Measurements from ENCODE around the gene PPP4R2.

PPP4R2 gene

GRCh38 chr3:73108750-73109149 is 112.1 kb downstream of the PPP4R2 start:
- Mint-ChIP-seq H3K4me1 (ENCODE audit: low read depth) (no peaks in the 10 kb centered on the region), H3K27ac (no peak overlapping the region), H3K36me3 (ENCODE audit: low read depth) (no peaks in the 10 kb centered on the region), H3K27me3 (ENCODE audit: low read depth) (no peaks in the 10 kb centered on the region), H3K9me3 (no peaks in the 10 kb centered on the region), H3K4me3 (no peak overlapping the region)
- no peak for DNase-seq (ENCODE audit: low spot score)

- Mint-ChIP-seq H3K27me3 (ENCODE audit: low read depth) (no peaks in the 10 kb centered on the region), H3K36me3 (ENCODE audit: low read depth) (no peaks in the 10 kb centered on the region), H3K4me1 (ENCODE audit: low read depth) (no peaks in the 10 kb centered on the region)
Observed at GRCh38 chr3:73110530-73110929, 113.9 kb downstream of the PPP4R2 start.

GRCh38 chr3:73114711-73115110 is 118.1 kb downstream of the PPP4R2 start:
- Mint-ChIP-seq H3K4me1 (ENCODE audit: low read depth) (no peaks in the 10 kb centered on the region), H3K36me3 (ENCODE audit: low read depth) (no peaks in the 10 kb centered on the region), H3K9me3 (no peaks in the 10 kb centered on the region), H3K27me3 (ENCODE audit: low read depth) (no peaks in the 10 kb centered on the region), H3K27ac (no peak overlapping the region), H3K4me3 (no peak overlapping the region)
- DNase-seq (ENCODE audit: low spot score), result no peak

More at GRCh38 chr3:73110530-73110929, 113.9 kb downstream of the PPP4R2 start:
- no peaks in the 10 kb centered on the region for H3K9me3 Mint-ChIP-seq
- H3K4me3 Mint-ChIP-seq, result no peak overlapping the region
- no peak for DNase-seq (ENCODE audit: low spot score)
- no peak overlapping the region for H3K27ac Mint-ChIP-seq

GRCh38 chr3:73115806-73116205 is 119.2 kb downstream of the PPP4R2 start:
- no peaks in the 10 kb centered on the region for H3K4me1 Mint-ChIP-seq (ENCODE audit: low read depth)
- H3K4me3 Mint-ChIP-seq, result no peak overlapping the region

More at GRCh38 chr3:73115806-73116205, 119.2 kb downstream of the PPP4R2 start:
- Mint-ChIP-seq H3K27ac (no peak overlapping the region), H3K27me3 (ENCODE audit: low read depth) (no peaks in the 10 kb centered on the region), H3K9me3 (no peaks in the 10 kb centered on the region), H3K36me3 (ENCODE audit: low read depth) (no peaks in the 10 kb centered on the region)
- no peak for DNase-seq (ENCODE audit: low spot score)
